GM19238 (cell line): ENCODE results near the gene MS4A2.
"Not testable (repeated sequence)": the region's sequence is repeated elsewhere in the genome, so short reads cannot be mapped to it uniquely, and the experiment has no call there.

Experiments
- DNase-seq: peaks from one replicate; pipeline ENCODE4 v3.0.0; 2011; ENCODE audit warnings: low spot score; ENCODE audit not compliant: insufficient read length

MS4A2 gene

GRCh38 chr11:60088364-60088763 lies at the start of gene MS4A2:
Gene MS4A2, plus strand, starts transcription at chr11:60088664. Its CDS starts 102 bp downstream, at chr11:60088766.
- DNase-seq: no peak

DNA sequence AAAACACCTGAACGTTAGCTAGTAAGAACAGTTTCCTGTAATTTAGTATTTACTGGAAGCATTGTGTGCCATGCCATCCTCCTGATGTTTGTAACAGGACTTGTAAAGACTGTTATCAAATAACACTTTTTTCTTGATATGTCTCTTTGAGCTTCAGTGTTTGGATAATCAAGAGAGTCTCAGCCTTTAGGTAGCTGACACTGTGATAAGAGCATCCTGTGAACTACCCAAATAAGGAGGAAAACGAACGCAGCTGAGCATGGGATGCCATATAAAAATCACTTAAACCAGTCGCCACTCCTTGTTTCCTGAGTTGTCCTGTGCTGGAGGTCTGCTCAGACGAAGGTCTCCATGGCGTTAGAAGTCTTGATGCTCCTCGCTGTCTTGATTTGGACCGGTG lies 48.4 kb upstream of the MS4A2 start, which contains the start of gene OOSP2:
OOSP2 (plus strand) TSS at position 301 of the 400 bp plus-strand sequence; CDS start at position 352, 51 bp downstream.
- DNase-seq: no peak

- not testable (repeated sequence) for DNase-seq
Observed at GRCh38 chr11:60050422-60050821, 38.0 kb upstream of the MS4A2 start.

- not testable (repeated sequence) for DNase-seq
Observed at GRCh38 chr11:60050839-60051238, 37.6 kb upstream of the MS4A2 start.

GRCh38 chr11:60056349-60056969 lies 32.0 kb upstream of the MS4A2 start, which contains the start of gene MS4A3:
Gene MS4A3, plus strand, starts transcription at chr11:60056665. Its CDS starts 4,496 bp downstream, at chr11:60061161.
- DNase-seq: no peak

DNA sequence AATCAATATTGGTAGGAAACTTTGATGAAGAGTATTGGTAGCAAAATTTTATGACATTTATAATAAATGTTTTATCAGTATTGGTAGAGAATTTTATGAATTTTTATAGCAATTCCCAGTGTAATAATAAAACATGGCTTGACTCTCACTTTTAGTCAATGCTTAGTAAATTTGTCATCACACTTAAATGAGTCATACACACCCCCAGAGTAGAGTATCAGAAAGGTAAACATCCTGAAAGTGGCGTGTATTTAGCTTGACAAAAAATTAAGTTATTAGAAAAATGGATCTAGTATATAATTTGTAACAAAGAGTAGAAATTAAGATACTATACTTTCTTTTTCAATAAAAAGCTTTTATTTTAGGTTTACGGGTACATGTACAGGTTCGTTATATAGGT lies 29.4 kb upstream of the MS4A2 start:
- DNase-seq: no peak

GRCh38 chr11:60059521-60060240 lies 28.8 kb upstream of the MS4A2 start:
- no peak for DNase-seq

DNA sequence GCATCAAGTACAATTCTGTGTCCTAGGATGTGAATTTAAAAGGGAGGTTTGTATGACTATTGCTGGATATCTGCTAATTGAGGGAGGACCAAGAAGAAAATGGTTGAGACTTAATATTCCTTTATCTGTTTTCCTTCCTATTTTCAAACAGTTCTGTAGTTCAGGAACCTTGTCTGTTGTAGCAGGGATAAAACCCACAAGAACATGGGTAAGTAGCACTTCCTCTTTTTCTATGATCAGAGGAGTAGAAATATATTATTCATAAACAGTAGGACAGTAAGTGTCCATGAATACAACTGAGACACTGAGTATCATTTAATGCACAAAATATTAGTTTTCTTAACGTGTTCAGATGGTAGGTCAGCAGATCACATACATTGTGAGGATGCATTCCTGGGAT lies 24.4 kb upstream of the MS4A2 start:
- DNase-seq: no peak

- no peak for DNase-seq
Observed at GRCh38 chr11:60065801-60066200, 22.7 kb upstream of the MS4A2 start.

- no peak for DNase-seq
Observed at GRCh38 chr11:60069450-60069849, 19.0 kb upstream of the MS4A2 start.

- DNase-seq: not testable (repeated sequence)
Observed at GRCh38 chr11:60071644-60072043, 16.8 kb upstream of the MS4A2 start.

DNA sequence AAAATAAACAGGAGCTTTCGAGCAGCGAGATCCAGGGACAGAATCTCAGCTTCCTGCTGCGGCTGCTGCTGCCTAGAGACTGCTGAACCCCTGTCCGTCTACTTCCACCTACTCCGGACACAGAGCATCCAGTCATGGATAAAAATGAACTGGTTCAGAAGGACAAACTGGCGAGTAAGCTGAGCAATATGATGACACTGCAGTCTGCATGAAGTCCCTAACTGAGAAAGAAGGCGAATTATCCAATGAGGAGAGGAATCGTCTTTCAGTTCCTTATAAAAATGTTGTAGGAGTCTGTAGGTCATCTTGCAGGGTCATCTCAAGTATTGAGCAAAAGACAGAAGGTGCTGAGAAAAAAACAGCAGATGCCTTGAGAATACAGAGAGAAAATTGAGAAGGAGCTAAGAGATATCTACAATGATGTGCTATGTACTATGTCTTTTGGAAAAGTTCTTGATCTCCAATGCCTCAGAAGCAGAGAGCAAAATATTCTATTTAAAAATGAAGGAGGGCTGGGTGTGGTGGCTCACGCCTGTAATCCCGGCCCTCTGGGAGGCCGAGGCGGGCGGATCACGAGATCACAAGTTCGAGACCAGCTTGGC lies 11.1 kb upstream of the MS4A2 start:
- no peak for DNase-seq

DNA sequence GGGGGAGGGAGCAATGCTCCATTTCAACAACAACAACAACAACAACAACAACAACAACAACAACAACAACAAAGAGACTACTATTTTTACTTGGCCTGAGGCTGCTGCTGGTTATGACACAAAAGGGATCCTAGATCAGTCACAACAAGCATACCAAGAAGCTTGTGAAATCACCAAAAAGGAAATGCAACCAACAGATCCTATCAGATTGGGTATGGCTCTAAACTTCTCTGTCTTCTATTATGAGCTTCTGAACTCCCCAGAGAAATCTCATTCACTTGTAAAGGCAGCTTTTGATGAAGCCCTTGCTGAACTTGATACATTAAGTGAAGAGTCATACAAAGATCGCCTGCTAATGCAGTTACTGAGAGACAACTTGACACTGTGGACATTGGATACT lies 10.5 kb upstream of the MS4A2 start:
- DNase-seq: no peak

- DNase-seq: no peak
Observed at GRCh38 chr11:60078745-60079144, 9.7 kb upstream of the MS4A2 start.

- DNase-seq: no peak
Observed at GRCh38 chr11:60080535-60080934, 7.9 kb upstream of the MS4A2 start.

GRCh38 chr11:60084631-60085273 lies 3.7 kb upstream of the MS4A2 start:
- no peak for DNase-seq

GRCh38 chr11:60085909-60086308 lies 2.6 kb upstream of the MS4A2 start:
- DNase-seq: no peak

GRCh38 chr11:60087239-60087638 lies 1.2 kb upstream of the MS4A2 start:
- DNase-seq: no peak

- no peak for DNase-seq
Observed at GRCh38 chr11:60095477-60096120, 7.1 kb downstream of the MS4A2 start.

GRCh38 chr11:60097189-60097588 lies 8.7 kb downstream of the MS4A2 start:
- no peak for DNase-seq

- no peak for DNase-seq
Observed at GRCh38 chr11:60098508-60098907, 10.0 kb downstream of the MS4A2 start.
